GM19397 (cell line): ENCODE results near the gene RAB11FIP4.

Experiments
- ATAC-seq: cut with Tn5 transposase; IDR thresholded peaks from one replicate; pipeline ENCODE4 v1.9.1; 2021; ENCODE audit warnings: mild to moderate bottlenecking, moderate library complexity; ENCODE audit not compliant: unreplicated experiment

Gene RAB11FIP4

GRCh38 chr17:31386542-31387075 lies 4.9 kb upstream of the RAB11FIP4 start:
- ATAC-seq: no peak

- no peak for ATAC-seq
Measured at GRCh38 chr17:31387438-31387837, 4.0 kb upstream of the RAB11FIP4 start.

GRCh38 chr17:31388351-31388750 lies 3.1 kb upstream of the RAB11FIP4 start:
- no peak for ATAC-seq

GRCh38 chr17:31388770-31389656 lies 2.5 kb upstream of the RAB11FIP4 start:
- ATAC-seq: no peak

- ATAC-seq: no peak
Measured at GRCh38 chr17:31389657-31390381, 1.7 kb upstream of the RAB11FIP4 start.

GRCh38 chr17:31390426-31390747 lies 1.1 kb upstream of the RAB11FIP4 start:
- ATAC-seq: no peak

- no peak for ATAC-seq
Measured at GRCh38 chr17:31390748-31391495, 553 bp upstream of the RAB11FIP4 start.

GRCh38 chr17:31392002-31392855 lies 754 bp downstream of the RAB11FIP4 start:
- no peak for ATAC-seq

GRCh38 chr17:31392856-31393748 lies 1.6 kb downstream of the RAB11FIP4 start:
- ATAC-seq: no peak

- ATAC-seq: no peak
Measured at GRCh38 chr17:31393749-31394146, 2.3 kb downstream of the RAB11FIP4 start.

- no peak for ATAC-seq
Measured at GRCh38 chr17:31394544-31394943, 3.1 kb downstream of the RAB11FIP4 start.

- no peak for ATAC-seq
Measured at GRCh38 chr17:31397256-31397939, 5.9 kb downstream of the RAB11FIP4 start.

- ATAC-seq: no peak
Measured at GRCh38 chr17:31398381-31399311, 7.2 kb downstream of the RAB11FIP4 start.

GRCh38 chr17:31400481-31400950 lies 9.0 kb downstream of the RAB11FIP4 start:
- ATAC-seq: no peak

- no peak for ATAC-seq
Measured at GRCh38 chr17:31401456-31402254, 10.2 kb downstream of the RAB11FIP4 start.

- ATAC-seq: no peak
Measured at GRCh38 chr17:31404028-31404949, 12.8 kb downstream of the RAB11FIP4 start.
